Measurements from ENCODE around the gene PCDH17. TPM values are rescaled to one million over a fixed set of nuclear protein-coding genes. Genes with fewer than 3 reads are reported as not detected.

PCDH17 gene
- total and polyA plus RNA-seq, 2 of the 8 experiments (the other 6 are each of a cell fraction or from before 2014, with no cell fraction given), result 0.20 to 0.60 TPM

GRCh38 chr13:57636816-57637215 is 5.3 kb downstream of the PCDH17 start (continued):
- TF ChIP-seq, protein P1, sequence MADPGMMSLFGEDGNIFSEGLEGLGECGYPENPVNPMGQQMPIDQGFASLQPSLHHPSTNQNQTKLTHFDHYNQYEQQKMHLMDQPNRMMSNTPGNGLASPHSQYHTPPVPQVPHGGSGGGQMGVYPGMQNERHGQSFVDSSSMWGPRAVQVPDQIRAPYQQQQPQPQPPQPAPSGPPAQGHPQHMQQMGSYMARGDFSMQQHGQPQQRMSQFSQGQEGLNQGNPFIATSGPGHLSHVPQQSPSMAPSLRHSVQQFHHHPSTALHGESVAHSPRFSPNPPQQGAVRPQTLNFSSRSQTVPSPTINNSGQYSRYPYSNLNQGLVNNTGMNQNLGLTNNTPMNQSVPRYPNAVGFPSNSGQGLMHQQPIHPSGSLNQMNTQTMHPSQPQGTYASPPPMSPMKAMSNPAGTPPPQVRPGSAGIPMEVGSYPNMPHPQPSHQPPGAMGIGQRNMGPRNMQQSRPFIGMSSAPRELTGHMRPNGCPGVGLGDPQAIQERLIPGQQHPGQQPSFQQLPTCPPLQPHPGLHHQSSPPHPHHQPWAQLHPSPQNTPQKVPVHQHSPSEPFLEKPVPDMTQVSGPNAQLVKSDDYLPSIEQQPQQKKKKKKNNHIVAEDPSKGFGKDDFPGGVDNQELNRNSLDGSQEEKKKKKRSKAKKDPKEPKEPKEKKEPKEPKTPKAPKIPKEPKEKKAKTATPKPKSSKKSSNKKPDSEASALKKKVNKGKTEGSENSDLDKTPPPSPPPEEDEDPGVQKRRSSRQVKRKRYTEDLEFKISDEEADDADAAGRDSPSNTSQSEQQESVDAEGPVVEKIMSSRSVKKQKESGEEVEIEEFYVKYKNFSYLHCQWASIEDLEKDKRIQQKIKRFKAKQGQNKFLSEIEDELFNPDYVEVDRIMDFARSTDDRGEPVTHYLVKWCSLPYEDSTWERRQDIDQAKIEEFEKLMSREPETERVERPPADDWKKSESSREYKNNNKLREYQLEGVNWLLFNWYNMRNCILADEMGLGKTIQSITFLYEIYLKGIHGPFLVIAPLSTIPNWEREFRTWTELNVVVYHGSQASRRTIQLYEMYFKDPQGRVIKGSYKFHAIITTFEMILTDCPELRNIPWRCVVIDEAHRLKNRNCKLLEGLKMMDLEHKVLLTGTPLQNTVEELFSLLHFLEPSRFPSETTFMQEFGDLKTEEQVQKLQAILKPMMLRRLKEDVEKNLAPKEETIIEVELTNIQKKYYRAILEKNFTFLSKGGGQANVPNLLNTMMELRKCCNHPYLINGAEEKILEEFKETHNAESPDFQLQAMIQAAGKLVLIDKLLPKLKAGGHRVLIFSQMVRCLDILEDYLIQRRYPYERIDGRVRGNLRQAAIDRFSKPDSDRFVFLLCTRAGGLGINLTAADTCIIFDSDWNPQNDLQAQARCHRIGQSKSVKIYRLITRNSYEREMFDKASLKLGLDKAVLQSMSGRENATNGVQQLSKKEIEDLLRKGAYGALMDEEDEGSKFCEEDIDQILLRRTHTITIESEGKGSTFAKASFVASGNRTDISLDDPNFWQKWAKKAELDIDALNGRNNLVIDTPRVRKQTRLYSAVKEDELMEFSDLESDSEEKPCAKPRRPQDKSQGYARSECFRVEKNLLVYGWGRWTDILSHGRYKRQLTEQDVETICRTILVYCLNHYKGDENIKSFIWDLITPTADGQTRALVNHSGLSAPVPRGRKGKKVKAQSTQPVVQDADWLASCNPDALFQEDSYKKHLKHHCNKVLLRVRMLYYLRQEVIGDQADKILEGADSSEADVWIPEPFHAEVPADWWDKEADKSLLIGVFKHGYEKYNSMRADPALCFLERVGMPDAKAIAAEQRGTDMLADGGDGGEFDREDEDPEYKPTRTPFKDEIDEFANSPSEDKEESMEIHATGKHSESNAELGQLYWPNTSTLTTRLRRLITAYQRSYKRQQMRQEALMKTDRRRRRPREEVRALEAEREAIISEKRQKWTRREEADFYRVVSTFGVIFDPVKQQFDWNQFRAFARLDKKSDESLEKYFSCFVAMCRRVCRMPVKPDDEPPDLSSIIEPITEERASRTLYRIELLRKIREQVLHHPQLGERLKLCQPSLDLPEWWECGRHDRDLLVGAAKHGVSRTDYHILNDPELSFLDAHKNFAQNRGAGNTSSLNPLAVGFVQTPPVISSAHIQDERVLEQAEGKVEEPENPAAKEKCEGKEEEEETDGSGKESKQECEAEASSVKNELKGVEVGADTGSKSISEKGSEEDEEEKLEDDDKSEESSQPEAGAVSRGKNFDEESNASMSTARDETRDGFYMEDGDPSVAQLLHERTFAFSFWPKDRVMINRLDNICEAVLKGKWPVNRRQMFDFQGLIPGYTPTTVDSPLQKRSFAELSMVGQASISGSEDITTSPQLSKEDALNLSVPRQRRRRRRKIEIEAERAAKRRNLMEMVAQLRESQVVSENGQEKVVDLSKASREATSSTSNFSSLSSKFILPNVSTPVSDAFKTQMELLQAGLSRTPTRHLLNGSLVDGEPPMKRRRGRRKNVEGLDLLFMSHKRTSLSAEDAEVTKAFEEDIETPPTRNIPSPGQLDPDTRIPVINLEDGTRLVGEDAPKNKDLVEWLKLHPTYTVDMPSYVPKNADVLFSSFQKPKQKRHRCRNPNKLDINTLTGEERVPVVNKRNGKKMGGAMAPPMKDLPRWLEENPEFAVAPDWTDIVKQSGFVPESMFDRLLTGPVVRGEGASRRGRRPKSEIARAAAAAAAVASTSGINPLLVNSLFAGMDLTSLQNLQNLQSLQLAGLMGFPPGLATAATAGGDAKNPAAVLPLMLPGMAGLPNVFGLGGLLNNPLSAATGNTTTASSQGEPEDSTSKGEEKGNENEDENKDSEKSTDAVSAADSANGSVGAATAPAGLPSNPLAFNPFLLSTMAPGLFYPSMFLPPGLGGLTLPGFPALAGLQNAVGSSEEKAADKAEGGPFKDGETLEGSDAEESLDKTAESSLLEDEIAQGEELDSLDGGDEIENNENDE (IDR thresholded peaks at IDR 0.05; ENCODE audit: insufficient replicate concordance, low read length), result no peak

All from H1 (cell line).